Activated T-cell treated with anti-CD3 and anti-CD28 coated beads, Interleukin-2, amount 50 U/mL, for 4 hours (primary cell): ENCODE measurements around the gene GABRE. TPM values are rescaled to one million over a fixed set of nuclear protein-coding genes. Genes with fewer than 3 reads are reported as not detected.

Experiments used
- ATAC-seq, 2 donors: fragments of 200-7000 bp; cut with Tn5 transposase; one replicate each; pipeline ENCODE4 v1.10.0; 2021
- DNase-seq: peaks from one replicate; pipeline ENCODE4 v3.0.0-alpha.2; 2020
- H3K27me3 Mint-ChIP-seq: one replicate; pipeline ENCODE4 v1.8.0; 2021; ENCODE audit warnings: low read depth, mixed read lengths
- H3K36me3 Mint-ChIP-seq: one replicate; pipeline ENCODE4 v1.8.0; 2022; ENCODE audit warnings: mixed read lengths; ENCODE audit not compliant: insufficient read depth
- H3K4me1 Mint-ChIP-seq: one replicate; pipeline ENCODE4 v1.8.0; 2021; ENCODE audit warnings: low read depth, mixed read lengths
- H3K4me3 Mint-ChIP-seq: one replicate; pipeline ENCODE4 v1.8.0; 2021; ENCODE audit warnings: mild to moderate bottlenecking, moderate library complexity, mixed read lengths
- H3K9me3 Mint-ChIP-seq: one replicate; pipeline ENCODE4 v1.8.0; 2021; ENCODE audit warnings: mixed read lengths
- total RNA-seq, 3 donors: library from RNA; stranded (reverse); gene quantifications; one replicate each; pipeline ENCODE4 v1.2.1, GENCODE V29; 2021

The GABRE gene
- total RNA-seq, 3 donors from 2014 or later, result 0.08 to 0.42 (median 0.15) TPM

DNA sequence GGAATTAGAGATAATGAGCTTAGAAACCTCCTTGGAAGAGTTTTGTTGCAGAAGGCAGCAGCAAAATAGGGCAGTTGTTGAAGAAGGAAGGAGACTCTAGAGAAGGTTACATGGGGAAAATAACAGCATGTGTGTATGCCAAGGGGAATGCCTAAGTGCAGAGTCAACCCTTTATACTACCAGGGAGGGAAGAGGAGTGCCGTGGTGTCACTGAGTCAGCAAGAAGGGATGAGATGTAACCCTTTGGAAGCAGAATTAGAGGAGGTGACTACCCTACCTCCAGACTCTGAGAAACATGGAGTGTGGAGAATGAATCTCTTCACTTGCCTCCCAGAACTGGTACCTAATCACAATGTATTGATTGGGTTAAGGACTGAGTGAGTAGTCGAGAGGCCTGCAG is 6.7 kb upstream of the GABRE start:
- peaks cover 3% of the 10 kb centered on the region for H3K27me3 Mint-ChIP-seq
- H3K4me1 Mint-ChIP-seq, result no peaks in the 10 kb centered on the region
- no peaks in the 10 kb centered on the region for H3K9me3 Mint-ChIP-seq
- no peak overlapping the region for H3K4me3 Mint-ChIP-seq
- no peak for ATAC-seq
- H3K36me3 Mint-ChIP-seq, result no peaks in the 10 kb centered on the region
- no peak for DNase-seq

- peaks cover 23% of the 10 kb centered on the region for H3K27me3 Mint-ChIP-seq
- no peaks in the 10 kb centered on the region for H3K36me3 Mint-ChIP-seq
- no peak for DNase-seq
- no peaks in the 10 kb centered on the region for H3K4me1 Mint-ChIP-seq
- H3K4me3 Mint-ChIP-seq, result no peak overlapping the region
- no peaks in the 10 kb centered on the region for H3K9me3 Mint-ChIP-seq
- ATAC-seq, result no peak
Measured at GRCh38 chrX:151977923-151978322, 3.4 kb upstream of the GABRE start.

- H3K36me3 Mint-ChIP-seq, result no peaks in the 10 kb centered on the region
- no peak overlapping the region for H3K4me3 Mint-ChIP-seq
- ATAC-seq, result no peak
- no peak for DNase-seq
- no peaks in the 10 kb centered on the region for H3K4me1 Mint-ChIP-seq
- no peaks in the 10 kb centered on the region for H3K9me3 Mint-ChIP-seq
- peaks cover 28% of the 10 kb centered on the region for H3K27me3 Mint-ChIP-seq
Measured at GRCh38 chrX:151977009-151977408, 2.5 kb upstream of the GABRE start.

GRCh38 chrX:151975736-151976275 is 1.3 kb upstream of the GABRE start:
- no peak for DNase-seq
- H3K9me3 Mint-ChIP-seq, result no peaks in the 10 kb centered on the region

DNA sequence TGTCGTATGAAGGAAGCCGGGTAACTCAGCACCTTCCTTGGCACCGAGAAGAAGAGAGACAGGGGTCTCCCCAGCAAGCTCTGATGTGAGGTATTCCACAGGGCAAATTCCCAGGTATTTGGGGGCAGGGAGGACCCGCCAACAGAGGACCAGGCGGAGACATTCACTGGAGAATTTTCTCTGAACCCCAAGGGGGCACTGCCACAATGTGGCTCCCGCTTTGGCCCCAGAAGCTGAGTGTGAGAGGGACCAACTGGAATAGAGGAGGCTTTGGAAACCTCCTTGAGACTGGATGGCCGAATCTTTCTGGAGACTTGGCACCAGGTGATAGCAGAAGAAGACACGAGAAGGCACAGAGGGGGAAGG is 735 bp upstream of the GABRE start:
- Mint-ChIP-seq H3K4me1 (no peaks in the 10 kb centered on the region), H3K27me3 (peaks cover 28% of the 10 kb centered on the region), H3K9me3 (no peaks in the 10 kb centered on the region), H3K4me3 (no peak overlapping the region), H3K36me3 (no peaks in the 10 kb centered on the region)
- ATAC-seq (no peak), DNase-seq (no peak)

More at GRCh38 chrX:151975736-151976275, 1.3 kb upstream of the GABRE start:
- no peak for ATAC-seq
- no peaks in the 10 kb centered on the region for H3K4me1 Mint-ChIP-seq
- H3K4me3 Mint-ChIP-seq, result no peak overlapping the region
- H3K27me3 Mint-ChIP-seq, result peaks cover 28% of the 10 kb centered on the region
- no peaks in the 10 kb centered on the region for H3K36me3 Mint-ChIP-seq

- Mint-ChIP-seq H3K4me3 (no peak overlapping the region), H3K27me3 (peaks cover 28% of the 10 kb centered on the region), H3K9me3 (no peaks in the 10 kb centered on the region), H3K4me1 (no peaks in the 10 kb centered on the region), H3K36me3 (no peaks in the 10 kb centered on the region)
- DNase-seq (no peak), ATAC-seq (no peak)
Measured at GRCh38 chrX:151973851-151974335, 583 bp downstream of the GABRE start.

- ATAC-seq (no peak), DNase-seq (no peak)
- no peak overlapping the region for H3K4me3 Mint-ChIP-seq
- no peaks in the 10 kb centered on the region for H3K36me3 Mint-ChIP-seq
- no peaks in the 10 kb centered on the region for H3K9me3 Mint-ChIP-seq
- peaks cover 28% of the 10 kb centered on the region for H3K27me3 Mint-ChIP-seq
- H3K4me1 Mint-ChIP-seq, result no peaks in the 10 kb centered on the region
Measured at GRCh38 chrX:151973060-151973661, 1.3 kb downstream of the GABRE start.

DNA sequence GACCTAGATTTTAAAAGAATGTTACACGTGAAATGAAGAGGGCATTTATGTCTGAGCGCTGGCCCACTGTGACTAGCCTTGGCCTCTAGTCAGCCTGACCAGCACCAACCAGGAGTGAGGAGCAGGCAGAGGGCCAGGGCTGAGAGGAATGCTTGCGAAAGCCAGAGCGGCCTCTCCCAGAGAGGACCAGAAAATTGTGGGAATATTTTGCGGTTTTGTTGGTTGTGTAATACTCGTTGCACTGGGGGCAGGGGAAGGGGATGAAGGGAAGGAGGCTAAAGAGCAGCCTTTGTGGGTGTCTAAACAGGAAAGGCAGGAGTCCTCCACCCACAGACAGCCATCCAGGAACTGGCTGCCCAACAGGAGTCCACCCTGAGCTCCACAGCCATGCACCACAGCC is 3.8 kb downstream of the GABRE start:
- H3K27me3 Mint-ChIP-seq, result peaks cover 22% of the 10 kb centered on the region
- ATAC-seq, result no peak
- H3K4me3 Mint-ChIP-seq, result no peak overlapping the region
- H3K9me3 Mint-ChIP-seq, result no peaks in the 10 kb centered on the region
- H3K4me1 Mint-ChIP-seq, result no peaks in the 10 kb centered on the region
- no peaks in the 10 kb centered on the region for H3K36me3 Mint-ChIP-seq
- DNase-seq, result no peak

- Mint-ChIP-seq H3K27me3 (peaks cover 16% of the 10 kb centered on the region), H3K4me1 (no peaks in the 10 kb centered on the region), H3K9me3 (no peaks in the 10 kb centered on the region), H3K4me3 (no peak overlapping the region), H3K36me3 (no peaks in the 10 kb centered on the region)
- ATAC-seq (no peak), DNase-seq (no peak)
Measured at GRCh38 chrX:151970027-151970426, 4.4 kb downstream of the GABRE start.

DNA sequence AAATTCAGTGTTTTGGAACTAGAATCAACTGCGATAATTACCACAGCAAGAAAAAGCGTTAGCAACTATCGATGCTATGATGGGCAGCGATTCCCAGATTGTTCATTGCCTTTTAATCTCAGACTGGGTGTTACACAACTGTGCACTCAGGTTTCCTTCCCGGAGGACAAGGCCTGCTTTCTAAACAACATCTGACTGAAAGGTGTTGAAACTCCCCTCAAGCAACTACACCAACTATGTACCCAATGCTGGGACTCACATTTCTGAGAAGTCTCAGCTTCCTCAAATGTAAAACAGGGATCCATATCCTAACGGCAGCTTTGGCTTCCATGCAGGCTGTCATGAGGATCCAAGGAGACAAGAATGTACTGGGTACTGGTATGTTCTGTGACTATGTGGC is 8.2 kb downstream of the GABRE start:
- DNase-seq (no peak), ATAC-seq (no peak)
- no peaks in the 10 kb centered on the region for H3K27me3 Mint-ChIP-seq
- H3K9me3 Mint-ChIP-seq, result no peaks in the 10 kb centered on the region
- H3K4me3 Mint-ChIP-seq, result no peak overlapping the region
- H3K4me1 Mint-ChIP-seq, result no peaks in the 10 kb centered on the region
- H3K36me3 Mint-ChIP-seq, result no peaks in the 10 kb centered on the region

DNA sequence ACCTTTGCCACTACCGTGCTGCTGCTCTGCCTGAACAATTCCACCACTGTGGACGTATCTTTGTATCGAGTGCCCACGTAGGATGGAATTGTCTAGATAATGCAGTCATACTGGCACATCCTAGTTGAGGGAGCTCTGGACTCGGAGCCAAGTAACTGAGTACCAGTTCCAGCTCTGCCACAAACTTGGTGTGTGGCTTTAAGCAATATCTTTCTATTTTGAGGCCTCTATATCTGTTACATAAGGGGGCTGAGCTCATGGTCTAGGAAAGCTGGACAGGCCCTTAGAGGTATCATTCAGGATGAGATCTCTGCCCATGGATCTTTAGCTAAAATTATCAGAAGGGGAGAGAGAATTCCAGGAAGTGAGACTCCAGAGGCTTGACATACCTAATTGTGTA is 12.4 kb downstream of the GABRE start:
- no peak for ATAC-seq
- no peaks in the 10 kb centered on the region for H3K27me3 Mint-ChIP-seq
- no peak overlapping the region for H3K4me3 Mint-ChIP-seq
- no peaks in the 10 kb centered on the region for H3K36me3 Mint-ChIP-seq
- no peaks in the 10 kb centered on the region for H3K4me1 Mint-ChIP-seq
- H3K9me3 Mint-ChIP-seq, result peaks cover 4% of the 10 kb centered on the region
- no peak for DNase-seq

DNA sequence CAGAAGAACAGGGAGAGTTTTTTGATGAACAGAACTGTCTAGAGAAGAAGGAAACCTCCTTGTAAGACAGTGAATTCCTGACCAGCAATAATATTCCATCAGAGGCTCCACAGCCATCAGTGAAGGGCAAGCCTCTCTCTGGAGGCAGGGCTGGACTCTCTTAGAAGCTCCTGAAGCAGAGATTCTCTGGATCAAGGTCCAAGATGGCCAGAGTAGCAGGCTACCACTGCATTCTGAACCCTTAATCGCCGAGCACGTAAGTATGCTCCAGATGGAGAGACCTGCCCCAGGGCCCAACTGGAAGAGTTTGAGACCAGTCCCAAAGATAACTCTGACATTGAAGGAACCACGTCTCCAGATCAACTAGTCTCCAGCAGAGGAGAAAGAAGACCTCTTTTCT is 16.4 kb downstream of the GABRE start:
- no peak for ATAC-seq
- Mint-ChIP-seq H3K4me3 (no peak overlapping the region), H3K9me3 (peaks cover 4% of the 10 kb centered on the region), H3K4me1 (no peaks in the 10 kb centered on the region), H3K27me3 (no peaks in the 10 kb centered on the region), H3K36me3 (no peaks in the 10 kb centered on the region)
- DNase-seq, result no peak

DNA sequence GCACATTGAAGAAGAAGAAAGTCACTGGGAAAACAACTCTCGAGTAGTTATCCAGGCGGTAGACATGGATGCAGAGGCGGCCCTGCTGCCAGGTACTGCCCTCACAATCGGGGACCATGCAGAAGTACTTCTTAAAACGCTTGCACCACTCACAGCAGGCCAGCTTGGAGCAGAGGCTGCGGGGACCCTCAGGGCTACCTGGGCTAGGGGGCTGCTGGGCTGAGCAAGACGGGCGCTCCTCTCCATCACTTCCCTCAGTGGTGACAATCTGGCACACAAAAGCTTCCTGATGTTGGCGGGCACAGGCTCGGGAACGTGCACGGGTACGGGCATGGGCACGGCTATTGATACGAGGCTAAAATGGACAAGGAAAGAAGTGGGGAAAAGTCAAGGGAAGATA is 19.7 kb downstream of the GABRE start:
- ATAC-seq, result no peak
- no peak overlapping the region for H3K4me3 Mint-ChIP-seq
- no peak for DNase-seq
- H3K9me3 Mint-ChIP-seq, result no peaks in the 10 kb centered on the region
- no peaks in the 10 kb centered on the region for H3K36me3 Mint-ChIP-seq
- no peaks in the 10 kb centered on the region for H3K4me1 Mint-ChIP-seq
- no peaks in the 10 kb centered on the region for H3K27me3 Mint-ChIP-seq

GRCh38 chrX:151938172-151938571 is 36.3 kb downstream of the GABRE start:
- no peaks in the 10 kb centered on the region for H3K4me1 Mint-ChIP-seq
- no peaks in the 10 kb centered on the region for H3K9me3 Mint-ChIP-seq
- no peaks in the 10 kb centered on the region for H3K36me3 Mint-ChIP-seq
- no peak for DNase-seq
- ATAC-seq, result no peak
- no peak overlapping the region for H3K4me3 Mint-ChIP-seq
- H3K27me3 Mint-ChIP-seq, result no peaks in the 10 kb centered on the region

DNA sequence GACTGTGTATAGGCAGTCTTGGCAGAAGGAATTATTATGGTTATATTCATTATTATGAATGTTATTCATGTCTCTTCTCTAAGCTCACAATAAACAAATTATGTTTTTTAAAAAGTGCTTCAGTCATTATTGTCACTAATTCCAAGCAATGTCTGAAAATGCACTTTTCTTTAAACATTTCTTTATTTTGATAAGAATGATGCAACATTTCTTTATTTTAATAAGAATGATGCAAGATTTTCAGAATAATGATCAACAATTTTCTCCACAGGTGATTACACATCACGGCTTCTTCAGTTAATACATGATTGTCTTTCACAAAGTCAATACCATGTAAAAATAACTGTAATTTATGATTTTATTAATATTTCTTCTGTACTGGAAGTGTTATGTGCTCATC is 39.1 kb downstream of the GABRE start:
- Mint-ChIP-seq H3K4me3 (no peak overlapping the region), H3K4me1 (no peaks in the 10 kb centered on the region), H3K27me3 (no peaks in the 10 kb centered on the region), H3K36me3 (no peaks in the 10 kb centered on the region), H3K9me3 (no peaks in the 10 kb centered on the region)
- DNase-seq (no peak), ATAC-seq (no peak)
